SKM-1 (cell line): ENCODE measurements around the gene VPS25.
A peak's percentile ranks its signal among the peaks of the same experiment; 100 is the strongest.
"Not testable (repeated sequence)": the region's sequence is repeated elsewhere in the genome, so short reads cannot be mapped to it uniquely, and the experiment has no call there.

Experiments
- DNase-seq: peaks from one replicate; lab custom pipeline; 2025; ENCODE audit not compliant: unreplicated experiment; lab: John Stamatoyannopoulos, UW

The VPS25 gene

GRCh38 chr17:42773290-42774035 is at the start of gene VPS25:
TSS of gene VPS25 (plus strand) at chr17:42773449. CDS start at chr17:42773476, 27 bp downstream.
- DNase-seq, result peak; percentile 69

GRCh38 chr17:42723636-42724035 is 49.6 kb upstream of the VPS25 start:
- DNase-seq, result no peak

GRCh38 chr17:42725143-42725542 is 48.1 kb upstream of the VPS25 start:
- no peak for DNase-seq

GRCh38 chr17:42740699-42741098 is 32.5 kb upstream of the VPS25 start:
- no peak for DNase-seq

GRCh38 chr17:42742916-42743315 is 30.3 kb upstream of the VPS25 start:
- DNase-seq, result not testable (repeated sequence)

- no peak for DNase-seq
Observed at GRCh38 chr17:42743595-42744282, 29.5 kb upstream of the VPS25 start.

GRCh38 chr17:42744283-42744805 is 28.9 kb upstream of the VPS25 start:
- no peak for DNase-seq

GRCh38 chr17:42744806-42745617 is 28.2 kb upstream of the VPS25 start, which contains the start of gene EZH1:
TSS of gene EZH1 (minus strand) at chr17:42745040. CDS start at chr17:42728941, 16,099 bp downstream.
- peak; percentile 60 for DNase-seq

GRCh38 chr17:42748202-42748907 is 24.9 kb upstream of the VPS25 start:
- DNase-seq, result no peak

GRCh38 chr17:42748908-42749798 is 24.1 kb upstream of the VPS25 start:
- no peak for DNase-seq

GRCh38 chr17:42750739-42751344 is 22.4 kb upstream of the VPS25 start:
- no peak for DNase-seq

- no peak for DNase-seq
Observed at GRCh38 chr17:42751628-42752027, 21.6 kb upstream of the VPS25 start.

- DNase-seq, result no peak
Observed at GRCh38 chr17:42754782-42755181, 18.5 kb upstream of the VPS25 start.

GRCh38 chr17:42759982-42760651 is 13.1 kb upstream of the VPS25 start:
- DNase-seq, result no peak

GRCh38 chr17:42760652-42761581 is 12.3 kb upstream of the VPS25 start, which contains the start of gene RAMP2:
TSS of gene RAMP2 (plus strand) at chr17:42761227. CDS start at chr17:42761262, 35 bp downstream.
- DNase-seq, result no peak

- DNase-seq, result no peak
Observed at GRCh38 chr17:42761638-42762037, 11.6 kb upstream of the VPS25 start.

- no peak for DNase-seq
Observed at GRCh38 chr17:42766124-42766523, 7.1 kb upstream of the VPS25 start.
